ENCODE data around the gene ARHGEF16. TPM values are rescaled to one million over a fixed set of nuclear protein-coding genes. Genes with fewer than 3 reads are reported as not detected.

ARHGEF16 gene
- total RNA-seq, 1 experiment from 2014 or later = 17.2 TPM

DNA sequence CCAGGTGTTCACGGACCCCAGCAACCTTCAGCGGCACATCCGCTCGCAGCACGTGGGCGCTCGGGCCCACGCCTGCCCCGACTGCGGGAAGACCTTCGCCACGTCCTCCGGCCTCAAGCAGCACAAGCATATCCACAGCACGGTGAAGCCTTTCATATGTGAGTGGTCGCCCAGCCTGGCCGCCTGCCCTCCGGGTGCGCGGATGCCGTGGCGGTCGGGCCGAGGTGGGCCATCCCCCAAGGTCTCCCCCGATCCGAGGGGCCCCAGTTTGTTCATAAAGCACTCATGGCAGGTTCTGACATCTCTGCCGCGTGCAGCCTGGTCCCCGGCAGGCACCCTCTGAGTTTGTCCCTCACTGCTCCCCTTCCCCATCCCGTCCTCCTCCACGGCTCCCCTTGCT, 49.0 kb upstream of the ARHGEF16 start:
- no peak for DNase-seq (ENCODE audit: low spot score)
- ChIA-PET CTCF (interaction anchor here (1.0 kb wide), 1 partner anchor 26 kb away, joined by 3 read pairs; no protein-coding TSS in a partner anchor), POLR2A (no interaction called here)
- no peak for ATAC-seq
- Mint-ChIP-seq H3K4me1 (no peaks in the 10 kb centered on the region), H3K27me3 (ENCODE audit: low read depth) (no peaks in the 10 kb centered on the region), H3K4me3 (no peak overlapping the region), H3K9me3 (no peaks in the 10 kb centered on the region), H3K27ac (no peak overlapping the region), H3K36me3 (no peaks in the 10 kb centered on the region)
- TF ChIP-seq CREB1 (CRISPR knock-in tag; IDR thresholded peaks at IDR 0.05) (no peak), TEAD1 (CRISPR knock-in tag; IDR thresholded peaks at IDR 0.05) (no peak), ZNF396 (CRISPR knock-in tag; IDR thresholded peaks at IDR 0.05; ENCODE audit: borderline replicate concordance) (no peak), KAT7 (CRISPR knock-in tag; IDR thresholded peaks at IDR 0.05; ENCODE audit: borderline replicate concordance) (no peak), ZNF671 (CRISPR knock-in tag; IDR thresholded peaks at IDR 0.05) (no peak), SMAD3 (CRISPR knock-in tag; IDR thresholded peaks at IDR 0.05; ENCODE audit: borderline replicate concordance) (no peak), EMX1 (CRISPR knock-in tag; IDR thresholded peaks at IDR 0.05) (no peak), ESRRA (CRISPR knock-in tag; IDR thresholded peaks at IDR 0.05; ENCODE audit: borderline replicate concordance) (no peak)
- TF ChIP-seq, protein P1, sequence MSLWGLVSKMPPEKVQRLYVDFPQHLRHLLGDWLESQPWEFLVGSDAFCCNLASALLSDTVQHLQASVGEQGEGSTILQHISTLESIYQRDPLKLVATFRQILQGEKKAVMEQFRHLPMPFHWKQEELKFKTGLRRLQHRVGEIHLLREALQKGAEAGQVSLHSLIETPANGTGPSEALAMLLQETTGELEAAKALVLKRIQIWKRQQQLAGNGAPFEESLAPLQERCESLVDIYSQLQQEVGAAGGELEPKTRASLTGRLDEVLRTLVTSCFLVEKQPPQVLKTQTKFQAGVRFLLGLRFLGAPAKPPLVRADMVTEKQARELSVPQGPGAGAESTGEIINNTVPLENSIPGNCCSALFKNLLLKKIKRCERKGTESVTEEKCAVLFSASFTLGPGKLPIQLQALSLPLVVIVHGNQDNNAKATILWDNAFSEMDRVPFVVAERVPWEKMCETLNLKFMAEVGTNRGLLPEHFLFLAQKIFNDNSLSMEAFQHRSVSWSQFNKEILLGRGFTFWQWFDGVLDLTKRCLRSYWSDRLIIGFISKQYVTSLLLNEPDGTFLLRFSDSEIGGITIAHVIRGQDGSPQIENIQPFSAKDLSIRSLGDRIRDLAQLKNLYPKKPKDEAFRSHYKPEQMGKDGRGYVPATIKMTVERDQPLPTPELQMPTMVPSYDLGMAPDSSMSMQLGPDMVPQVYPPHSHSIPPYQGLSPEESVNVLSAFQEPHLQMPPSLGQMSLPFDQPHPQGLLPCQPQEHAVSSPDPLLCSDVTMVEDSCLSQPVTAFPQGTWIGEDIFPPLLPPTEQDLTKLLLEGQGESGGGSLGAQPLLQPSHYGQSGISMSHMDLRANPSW (CRISPR knock-in tag; conservative IDR thresholded peaks at IDR 0.05; ENCODE audit: low read depth) = no peak
- TF ChIP-seq, protein P2, sequence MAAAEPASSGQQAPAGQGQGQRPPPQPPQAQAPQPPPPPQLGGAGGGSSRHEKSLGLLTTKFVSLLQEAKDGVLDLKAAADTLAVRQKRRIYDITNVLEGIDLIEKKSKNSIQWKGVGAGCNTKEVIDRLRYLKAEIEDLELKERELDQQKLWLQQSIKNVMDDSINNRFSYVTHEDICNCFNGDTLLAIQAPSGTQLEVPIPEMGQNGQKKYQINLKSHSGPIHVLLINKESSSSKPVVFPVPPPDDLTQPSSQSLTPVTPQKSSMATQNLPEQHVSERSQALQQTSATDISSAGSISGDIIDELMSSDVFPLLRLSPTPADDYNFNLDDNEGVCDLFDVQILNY (CRISPR knock-in tag; IDR thresholded peaks at IDR 0.05) = no peak
- TF ChIP-seq, protein P3, sequence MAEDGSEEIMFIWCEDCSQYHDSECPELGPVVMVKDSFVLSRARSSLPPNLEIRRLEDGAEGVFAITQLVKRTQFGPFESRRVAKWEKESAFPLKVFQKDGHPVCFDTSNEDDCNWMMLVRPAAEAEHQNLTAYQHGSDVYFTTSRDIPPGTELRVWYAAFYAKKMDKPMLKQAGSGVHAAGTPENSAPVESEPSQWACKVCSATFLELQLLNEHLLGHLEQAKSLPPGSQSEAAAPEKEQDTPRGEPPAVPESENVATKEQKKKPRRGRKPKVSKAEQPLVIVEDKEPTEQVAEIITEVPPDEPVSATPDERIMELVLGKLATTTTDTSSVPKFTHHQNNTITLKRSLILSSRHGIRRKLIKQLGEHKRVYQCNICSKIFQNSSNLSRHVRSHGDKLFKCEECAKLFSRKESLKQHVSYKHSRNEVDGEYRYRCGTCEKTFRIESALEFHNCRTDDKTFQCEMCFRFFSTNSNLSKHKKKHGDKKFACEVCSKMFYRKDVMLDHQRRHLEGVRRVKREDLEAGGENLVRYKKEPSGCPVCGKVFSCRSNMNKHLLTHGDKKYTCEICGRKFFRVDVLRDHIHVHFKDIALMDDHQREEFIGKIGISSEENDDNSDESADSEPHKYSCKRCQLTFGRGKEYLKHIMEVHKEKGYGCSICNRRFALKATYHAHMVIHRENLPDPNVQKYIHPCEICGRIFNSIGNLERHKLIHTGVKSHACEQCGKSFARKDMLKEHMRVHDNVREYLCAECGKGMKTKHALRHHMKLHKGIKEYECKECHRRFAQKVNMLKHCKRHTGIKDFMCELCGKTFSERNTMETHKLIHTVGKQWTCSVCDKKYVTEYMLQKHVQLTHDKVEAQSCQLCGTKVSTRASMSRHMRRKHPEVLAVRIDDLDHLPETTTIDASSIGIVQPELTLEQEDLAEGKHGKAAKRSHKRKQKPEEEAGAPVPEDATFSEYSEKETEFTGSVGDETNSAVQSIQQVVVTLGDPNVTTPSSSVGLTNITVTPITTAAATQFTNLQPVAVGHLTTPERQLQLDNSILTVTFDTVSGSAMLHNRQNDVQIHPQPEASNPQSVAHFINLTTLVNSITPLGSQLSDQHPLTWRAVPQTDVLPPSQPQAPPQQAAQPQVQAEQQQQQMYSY (CRISPR knock-in tag; IDR thresholded peaks at IDR 0.05) = no peak
- TF ChIP-seq, protein P4, sequence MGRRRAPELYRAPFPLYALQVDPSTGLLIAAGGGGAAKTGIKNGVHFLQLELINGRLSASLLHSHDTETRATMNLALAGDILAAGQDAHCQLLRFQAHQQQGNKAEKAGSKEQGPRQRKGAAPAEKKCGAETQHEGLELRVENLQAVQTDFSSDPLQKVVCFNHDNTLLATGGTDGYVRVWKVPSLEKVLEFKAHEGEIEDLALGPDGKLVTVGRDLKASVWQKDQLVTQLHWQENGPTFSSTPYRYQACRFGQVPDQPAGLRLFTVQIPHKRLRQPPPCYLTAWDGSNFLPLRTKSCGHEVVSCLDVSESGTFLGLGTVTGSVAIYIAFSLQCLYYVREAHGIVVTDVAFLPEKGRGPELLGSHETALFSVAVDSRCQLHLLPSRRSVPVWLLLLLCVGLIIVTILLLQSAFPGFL (CRISPR knock-in tag; IDR thresholded peaks at IDR 0.05; ENCODE audit: borderline replicate concordance) = no peak
- TF ChIP-seq, protein P5, sequence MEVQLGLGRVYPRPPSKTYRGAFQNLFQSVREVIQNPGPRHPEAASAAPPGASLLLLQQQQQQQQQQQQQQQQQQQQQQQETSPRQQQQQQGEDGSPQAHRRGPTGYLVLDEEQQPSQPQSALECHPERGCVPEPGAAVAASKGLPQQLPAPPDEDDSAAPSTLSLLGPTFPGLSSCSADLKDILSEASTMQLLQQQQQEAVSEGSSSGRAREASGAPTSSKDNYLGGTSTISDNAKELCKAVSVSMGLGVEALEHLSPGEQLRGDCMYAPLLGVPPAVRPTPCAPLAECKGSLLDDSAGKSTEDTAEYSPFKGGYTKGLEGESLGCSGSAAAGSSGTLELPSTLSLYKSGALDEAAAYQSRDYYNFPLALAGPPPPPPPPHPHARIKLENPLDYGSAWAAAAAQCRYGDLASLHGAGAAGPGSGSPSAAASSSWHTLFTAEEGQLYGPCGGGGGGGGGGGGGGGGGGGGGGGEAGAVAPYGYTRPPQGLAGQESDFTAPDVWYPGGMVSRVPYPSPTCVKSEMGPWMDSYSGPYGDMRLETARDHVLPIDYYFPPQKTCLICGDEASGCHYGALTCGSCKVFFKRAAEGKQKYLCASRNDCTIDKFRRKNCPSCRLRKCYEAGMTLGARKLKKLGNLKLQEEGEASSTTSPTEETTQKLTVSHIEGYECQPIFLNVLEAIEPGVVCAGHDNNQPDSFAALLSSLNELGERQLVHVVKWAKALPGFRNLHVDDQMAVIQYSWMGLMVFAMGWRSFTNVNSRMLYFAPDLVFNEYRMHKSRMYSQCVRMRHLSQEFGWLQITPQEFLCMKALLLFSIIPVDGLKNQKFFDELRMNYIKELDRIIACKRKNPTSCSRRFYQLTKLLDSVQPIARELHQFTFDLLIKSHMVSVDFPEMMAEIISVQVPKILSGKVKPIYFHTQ (CRISPR knock-in tag; IDR thresholded peaks at IDR 0.05) = no peak
- TF ChIP-seq, protein P6, sequence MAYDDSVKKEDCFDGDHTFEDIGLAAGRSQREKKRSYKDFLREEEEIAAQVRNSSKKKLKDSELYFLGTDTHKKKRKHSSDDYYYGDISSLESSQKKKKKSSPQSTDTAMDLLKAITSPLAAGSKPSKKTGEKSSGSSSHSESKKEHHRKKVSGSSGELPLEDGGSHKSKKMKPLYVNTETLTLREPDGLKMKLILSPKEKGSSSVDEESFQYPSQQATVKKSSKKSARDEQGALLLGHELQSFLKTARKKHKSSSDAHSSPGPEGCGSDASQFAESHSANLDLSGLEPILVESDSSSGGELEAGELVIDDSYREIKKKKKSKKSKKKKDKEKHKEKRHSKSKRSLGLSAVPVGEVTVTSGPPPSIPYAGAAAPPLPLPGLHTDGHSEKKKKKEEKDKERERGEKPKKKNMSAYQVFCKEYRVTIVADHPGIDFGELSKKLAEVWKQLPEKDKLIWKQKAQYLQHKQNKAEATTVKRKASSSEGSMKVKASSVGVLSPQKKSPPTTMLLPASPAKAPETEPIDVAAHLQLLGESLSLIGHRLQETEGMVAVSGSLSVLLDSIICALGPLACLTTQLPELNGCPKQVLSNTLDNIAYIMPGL (CRISPR knock-in tag; IDR thresholded peaks at IDR 0.05) = no peak
- TF ChIP-seq, protein P7, sequence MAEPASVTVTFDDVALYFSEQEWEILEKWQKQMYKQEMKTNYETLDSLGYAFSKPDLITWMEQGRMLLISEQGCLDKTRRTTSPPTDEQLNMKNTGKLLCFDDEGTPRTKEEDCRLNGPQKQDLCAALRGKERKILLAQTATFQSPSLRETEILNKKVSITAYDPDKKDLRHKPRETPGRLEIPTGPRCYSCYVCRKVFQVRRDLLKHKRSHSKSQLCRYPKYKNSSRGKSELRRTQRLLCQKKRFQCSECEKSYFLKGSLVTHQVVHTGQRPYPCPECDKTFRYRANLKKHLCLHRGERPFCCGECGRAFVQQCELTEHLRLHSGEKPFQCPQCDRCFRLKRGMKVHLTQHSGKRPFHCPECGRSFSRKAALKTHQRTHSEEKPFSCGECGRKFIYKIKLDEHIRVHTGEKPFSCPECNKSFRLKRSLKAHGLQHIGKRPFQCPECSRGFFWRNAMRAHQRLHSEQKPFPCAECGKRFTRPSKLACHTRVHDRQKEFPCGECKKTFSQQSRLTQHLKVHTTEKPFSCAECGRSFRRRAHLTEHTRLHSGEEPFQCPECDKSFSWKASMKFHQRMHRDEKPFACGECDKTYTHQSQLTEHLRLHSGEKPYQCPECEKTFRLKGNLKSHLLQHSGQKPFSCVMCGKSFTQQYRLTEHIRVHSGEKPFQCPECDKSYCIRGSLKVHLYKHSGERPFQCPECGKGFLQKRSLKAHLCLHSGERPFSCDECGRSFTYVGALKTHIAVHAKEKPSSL (CRISPR knock-in tag; conservative IDR thresholded peaks at IDR 0.05) = no peak
- TF ChIP-seq, protein P8, sequence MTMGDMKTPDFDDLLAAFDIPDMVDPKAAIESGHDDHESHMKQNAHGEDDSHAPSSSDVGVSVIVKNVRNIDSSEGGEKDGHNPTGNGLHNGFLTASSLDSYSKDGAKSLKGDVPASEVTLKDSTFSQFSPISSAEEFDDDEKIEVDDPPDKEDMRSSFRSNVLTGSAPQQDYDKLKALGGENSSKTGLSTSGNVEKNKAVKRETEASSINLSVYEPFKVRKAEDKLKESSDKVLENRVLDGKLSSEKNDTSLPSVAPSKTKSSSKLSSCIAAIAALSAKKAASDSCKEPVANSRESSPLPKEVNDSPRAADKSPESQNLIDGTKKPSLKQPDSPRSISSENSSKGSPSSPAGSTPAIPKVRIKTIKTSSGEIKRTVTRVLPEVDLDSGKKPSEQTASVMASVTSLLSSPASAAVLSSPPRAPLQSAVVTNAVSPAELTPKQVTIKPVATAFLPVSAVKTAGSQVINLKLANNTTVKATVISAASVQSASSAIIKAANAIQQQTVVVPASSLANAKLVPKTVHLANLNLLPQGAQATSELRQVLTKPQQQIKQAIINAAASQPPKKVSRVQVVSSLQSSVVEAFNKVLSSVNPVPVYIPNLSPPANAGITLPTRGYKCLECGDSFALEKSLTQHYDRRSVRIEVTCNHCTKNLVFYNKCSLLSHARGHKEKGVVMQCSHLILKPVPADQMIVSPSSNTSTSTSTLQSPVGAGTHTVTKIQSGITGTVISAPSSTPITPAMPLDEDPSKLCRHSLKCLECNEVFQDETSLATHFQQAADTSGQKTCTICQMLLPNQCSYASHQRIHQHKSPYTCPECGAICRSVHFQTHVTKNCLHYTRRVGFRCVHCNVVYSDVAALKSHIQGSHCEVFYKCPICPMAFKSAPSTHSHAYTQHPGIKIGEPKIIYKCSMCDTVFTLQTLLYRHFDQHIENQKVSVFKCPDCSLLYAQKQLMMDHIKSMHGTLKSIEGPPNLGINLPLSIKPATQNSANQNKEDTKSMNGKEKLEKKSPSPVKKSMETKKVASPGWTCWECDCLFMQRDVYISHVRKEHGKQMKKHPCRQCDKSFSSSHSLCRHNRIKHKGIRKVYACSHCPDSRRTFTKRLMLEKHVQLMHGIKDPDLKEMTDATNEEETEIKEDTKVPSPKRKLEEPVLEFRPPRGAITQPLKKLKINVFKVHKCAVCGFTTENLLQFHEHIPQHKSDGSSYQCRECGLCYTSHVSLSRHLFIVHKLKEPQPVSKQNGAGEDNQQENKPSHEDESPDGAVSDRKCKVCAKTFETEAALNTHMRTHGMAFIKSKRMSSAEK (CRISPR knock-in tag; IDR thresholded peaks at IDR 0.05; ENCODE audit: borderline replicate concordance) = no peak

All from WTC11 (cell line).